ENCODE measurements around the gene PIGN. TPM values are rescaled to one million over a fixed set of nuclear protein-coding genes. Genes with fewer than 3 reads are reported as not detected.
"Not testable (repeated sequence)": the region's sequence is repeated elsewhere in the genome, so short reads cannot be mapped to it uniquely, and the experiment has no call there.

Gene PIGN
- total and polyA plus RNA-seq, 2 donors (not counting 3 experiments of a cell fraction or from before 2014, with no cell fraction given): 13.7 to 26.1 TPM

DNA sequence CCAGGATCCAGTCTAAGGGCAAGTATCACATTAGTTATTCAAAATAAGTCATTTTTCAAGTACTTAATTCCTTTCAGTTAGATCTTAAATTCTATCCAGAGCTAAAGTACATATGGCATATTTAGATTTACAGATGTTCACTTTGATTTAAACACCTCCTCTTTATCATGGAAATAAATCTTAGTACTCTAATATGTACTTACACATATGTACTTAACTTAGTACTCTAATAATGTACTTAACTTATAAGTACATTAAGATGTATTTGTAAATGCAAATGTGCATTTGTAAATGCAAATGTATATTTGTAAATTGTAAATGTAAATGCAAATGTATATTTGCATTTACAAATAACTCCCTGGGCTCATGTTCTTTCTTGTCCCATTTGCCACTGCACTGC is 14.6 kb downstream of the PIGN start:
- dilution Hi-C loops (cut with MboI; ENCODE audit: extremely low pct_ligation_motif_present, low sequenced_read_pairs) (loop anchor here (10.0 kb wide), 1 partner anchor 233 kb away; no protein-coding TSS in a partner anchor), intact Hi-C loops (cut with micrococcal nuclease) (no loop called here)
- no peak overlapping the region for H3K4me3 ChIP-seq (replicated peaks in 1 of 3; ENCODE audit: insufficient read depth in 1 of 3, low read depth in 1 of 3, low read length in 3 of 3)
- POLR2A ChIA-PET: no interaction called here
- DNase-seq (ENCODE audit: low read depth, low spot score) (no peak), FAIRE-seq (no peak)
- TF ChIP-seq GATA2 (IDR thresholded peaks at IDR 0.05; ENCODE audit: insufficient read depth, insufficient read length, low read depth, low read length): no peak
- no peaks in the 10 kb centered on the region for H3K79me2 ChIP-seq (ENCODE audit: control insufficient read depth, insufficient read depth, low read length)
- H3K4me2 ChIP-seq (ENCODE audit: insufficient read depth, low read length): no peak overlapping the region
- H4K20me1 ChIP-seq (replicated peaks; ENCODE audit: control insufficient read depth, extremely low read depth, insufficient read depth, low read length): no peaks in the 10 kb centered on the region
- no peaks in the 10 kb centered on the region for H3K27me3 ChIP-seq (ENCODE audit: control insufficient read depth in 2 of 2, insufficient read depth in 2 of 2, low read length in 2 of 2)
- CTCF ChIA-PET: no interaction called here
- no peak overlapping the region for H3K9ac ChIP-seq (replicated peaks; ENCODE audit: extremely low read depth, insufficient read depth, low read length)
- no peak overlapping the region for H3K27ac ChIP-seq (ENCODE audit: insufficient read depth, low read depth, low read length)
- BruUV-seq (replicated peaks): no TSS peak
- H2AFZ ChIP-seq (ENCODE audit: low read depth, low read length): no peak overlapping the region
- no peaks in the 10 kb centered on the region for H3K9me3 ChIP-seq (replicated peaks; ENCODE audit: control insufficient read depth, insufficient read depth, low read length)
- H3K9me1 ChIP-seq (replicated peaks; ENCODE audit: control insufficient read depth, extremely low read depth, insufficient read depth, low read length): no peaks in the 10 kb centered on the region
- H3K36me3 ChIP-seq (ENCODE audit: control insufficient read depth in 2 of 2, extremely low read depth in 1 of 2, insufficient read depth in 2 of 2, low read length in 2 of 2): no peaks in the 10 kb centered on the region
- H3K4me1 ChIP-seq (ENCODE audit: control insufficient read depth, extremely low read depth, insufficient read depth, low read length): peaks cover 3% of the 10 kb centered on the region

DNA sequence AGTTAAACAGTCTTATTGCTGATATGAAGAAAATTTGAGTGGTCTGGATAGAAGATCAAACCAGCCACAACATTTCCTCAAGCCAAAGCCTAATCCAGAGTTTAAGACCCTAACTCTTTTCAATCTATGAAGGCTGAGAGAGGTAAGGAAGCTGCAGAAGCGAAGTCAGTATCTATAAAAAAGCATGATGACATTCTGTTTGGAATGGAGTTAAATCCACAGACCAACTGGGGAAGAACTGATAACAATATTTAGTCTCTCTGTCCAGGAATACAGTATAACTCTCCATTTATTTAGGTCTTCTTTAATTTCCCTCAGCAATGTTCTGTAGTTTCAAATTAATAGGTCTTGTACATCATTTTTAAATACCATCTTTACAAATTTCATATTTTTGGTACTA is 16.0 kb downstream of the PIGN start:
- no TSS peak for BruUV-seq (replicated peaks)
- no peak overlapping the region for H3K27ac ChIP-seq (ENCODE audit: insufficient read depth, low read depth, low read length)
- DNase-seq (ENCODE audit: low read depth, low spot score) (no peak), FAIRE-seq (no peak)
- no peaks in the 10 kb centered on the region for H3K9me3 ChIP-seq (replicated peaks; ENCODE audit: control insufficient read depth, insufficient read depth, low read length)
- no peaks in the 10 kb centered on the region for H3K36me3 ChIP-seq (ENCODE audit: control insufficient read depth in 2 of 2, extremely low read depth in 1 of 2, insufficient read depth in 2 of 2, low read length in 2 of 2)
- no peak overlapping the region for H3K4me2 ChIP-seq (ENCODE audit: insufficient read depth, low read length)
- no peaks in the 10 kb centered on the region for H3K9me1 ChIP-seq (replicated peaks; ENCODE audit: control insufficient read depth, extremely low read depth, insufficient read depth, low read length)
- H3K4me3 ChIP-seq (replicated peaks in 1 of 3; ENCODE audit: insufficient read depth in 1 of 3, low read depth in 1 of 3, low read length in 3 of 3): no peak overlapping the region
- dilution Hi-C loops (cut with MboI; ENCODE audit: extremely low pct_ligation_motif_present, low sequenced_read_pairs): loop anchor here (10.0 kb wide), 1 partner anchor 234 kb away; no protein-coding TSS in a partner anchor
- TF ChIP-seq, protein P1, sequence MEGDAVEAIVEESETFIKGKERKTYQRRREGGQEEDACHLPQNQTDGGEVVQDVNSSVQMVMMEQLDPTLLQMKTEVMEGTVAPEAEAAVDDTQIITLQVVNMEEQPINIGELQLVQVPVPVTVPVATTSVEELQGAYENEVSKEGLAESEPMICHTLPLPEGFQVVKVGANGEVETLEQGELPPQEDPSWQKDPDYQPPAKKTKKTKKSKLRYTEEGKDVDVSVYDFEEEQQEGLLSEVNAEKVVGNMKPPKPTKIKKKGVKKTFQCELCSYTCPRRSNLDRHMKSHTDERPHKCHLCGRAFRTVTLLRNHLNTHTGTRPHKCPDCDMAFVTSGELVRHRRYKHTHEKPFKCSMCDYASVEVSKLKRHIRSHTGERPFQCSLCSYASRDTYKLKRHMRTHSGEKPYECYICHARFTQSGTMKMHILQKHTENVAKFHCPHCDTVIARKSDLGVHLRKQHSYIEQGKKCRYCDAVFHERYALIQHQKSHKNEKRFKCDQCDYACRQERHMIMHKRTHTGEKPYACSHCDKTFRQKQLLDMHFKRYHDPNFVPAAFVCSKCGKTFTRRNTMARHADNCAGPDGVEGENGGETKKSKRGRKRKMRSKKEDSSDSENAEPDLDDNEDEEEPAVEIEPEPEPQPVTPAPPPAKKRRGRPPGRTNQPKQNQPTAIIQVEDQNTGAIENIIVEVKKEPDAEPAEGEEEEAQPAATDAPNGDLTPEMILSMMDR (IDR thresholded peaks at IDR 0.05; ENCODE audit: extremely low read depth in 1 of 2, insufficient read depth in 1 of 2, low read depth in 1 of 2, low read length in 2 of 2): no peak
- no peak for TF ChIP-seq GATA2 (IDR thresholded peaks at IDR 0.05; ENCODE audit: insufficient read depth, insufficient read length, low read depth, low read length)
- TF ChIP-seq, protein P2, sequence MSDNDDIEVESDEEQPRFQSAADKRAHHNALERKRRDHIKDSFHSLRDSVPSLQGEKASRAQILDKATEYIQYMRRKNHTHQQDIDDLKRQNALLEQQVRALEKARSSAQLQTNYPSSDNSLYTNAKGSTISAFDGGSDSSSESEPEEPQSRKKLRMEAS (IDR thresholded peaks at IDR 0.05; ENCODE audit: insufficient read depth, insufficient read length): no peak
- TF ChIP-seq MYC (IDR thresholded peaks at IDR 0.05; ENCODE audit: low read depth, low read length): no peak
- no peak for TF ChIP-seq FOS (IDR thresholded peaks at IDR 0.05; ENCODE audit: borderline replicate concordance, insufficient read depth, low read length)
- no peak for TF ChIP-seq POLR2A (IDR thresholded peaks at IDR 0.05; ENCODE audit: low read depth, low read length)
- TF ChIP-seq POLR2AphosphoS5 (IDR thresholded peaks at IDR 0.05; ENCODE audit: insufficient read depth, low read depth, low read length): no peak
- TF ChIP-seq EZH2 (IDR thresholded peaks at IDR 0.05; ENCODE audit: borderline replicate concordance, low read depth, low read length, severe bottlenecking): no peak
- no peak for TF ChIP-seq JUN (IDR thresholded peaks at IDR 0.05; ENCODE audit: borderline replicate concordance, insufficient read depth, insufficient read length, low read depth)
- ChIA-PET CTCF (no interaction called here), POLR2A (no interaction called here)
- no peak overlapping the region for H2AFZ ChIP-seq (ENCODE audit: low read depth, low read length)
- intact Hi-C loops (cut with micrococcal nuclease): no loop called here
- no peak overlapping the region for H3K9ac ChIP-seq (replicated peaks; ENCODE audit: extremely low read depth, insufficient read depth, low read length)
- no peaks in the 10 kb centered on the region for H4K20me1 ChIP-seq (replicated peaks; ENCODE audit: control insufficient read depth, extremely low read depth, insufficient read depth, low read length)
- H3K79me2 ChIP-seq (ENCODE audit: control insufficient read depth, insufficient read depth, low read length): no peaks in the 10 kb centered on the region
- H3K27me3 ChIP-seq (ENCODE audit: control insufficient read depth in 2 of 2, insufficient read depth in 2 of 2, low read length in 2 of 2): no peaks in the 10 kb centered on the region
- H3K4me1 ChIP-seq (ENCODE audit: control insufficient read depth, extremely low read depth, insufficient read depth, low read length): no peaks in the 10 kb centered on the region

DNA sequence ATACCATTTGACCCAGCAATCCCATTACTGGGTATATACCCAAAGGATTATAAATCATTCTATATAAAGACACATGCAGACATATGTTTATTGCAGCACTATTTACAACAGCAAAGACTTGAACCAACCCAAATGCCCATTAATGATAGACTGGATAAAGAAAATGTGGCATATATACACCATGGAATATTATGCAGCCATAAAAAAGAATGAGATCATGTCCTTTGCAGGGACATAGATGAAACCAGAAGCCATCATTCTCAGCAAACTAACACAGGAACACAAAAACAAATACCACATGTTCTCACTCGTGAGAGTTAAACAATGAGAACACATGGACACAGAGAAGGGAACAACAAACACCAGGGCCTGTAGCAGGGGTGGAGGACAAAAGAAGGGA is 20.3 kb downstream of the PIGN start:
- H3K4me3 ChIP-seq (replicated peaks in 1 of 3; ENCODE audit: insufficient read depth in 1 of 3, low read depth in 1 of 3, low read length in 3 of 3); DNase-seq (ENCODE audit: low read depth, low spot score); FAIRE-seq; H3K4me2 ChIP-seq (ENCODE audit: insufficient read depth, low read length); H3K4me1 ChIP-seq (ENCODE audit: control insufficient read depth, extremely low read depth, insufficient read depth, low read length); H3K36me3 ChIP-seq (ENCODE audit: control insufficient read depth in 2 of 2, extremely low read depth in 1 of 2, insufficient read depth in 2 of 2, low read length in 2 of 2); POLR2A ChIA-PET; H2AFZ ChIP-seq (ENCODE audit: low read depth, low read length); H3K9me1 ChIP-seq (replicated peaks; ENCODE audit: control insufficient read depth, extremely low read depth, insufficient read depth, low read length); dilution Hi-C loops (cut with MboI; ENCODE audit: extremely low pct_ligation_motif_present, low sequenced_read_pairs); H3K27me3 ChIP-seq (ENCODE audit: control insufficient read depth in 2 of 2, insufficient read depth in 2 of 2, low read length in 2 of 2); intact Hi-C loops (cut with micrococcal nuclease); BruUV-seq (replicated peaks); H3K79me2 ChIP-seq (ENCODE audit: control insufficient read depth, insufficient read depth, low read length); H4K20me1 ChIP-seq (replicated peaks; ENCODE audit: control insufficient read depth, extremely low read depth, insufficient read depth, low read length); H3K9me3 ChIP-seq (replicated peaks; ENCODE audit: control insufficient read depth, insufficient read depth, low read length); H3K27ac ChIP-seq (ENCODE audit: insufficient read depth, low read depth, low read length); H3K9ac ChIP-seq (replicated peaks; ENCODE audit: extremely low read depth, insufficient read depth, low read length): not testable (repeated sequence)
- CTCF ChIA-PET: interaction anchor here (1.2 kb wide), 1 partner anchor 8 kb away, joined by 3 read pairs; no protein-coding TSS in a partner anchor

Data from endothelial cell of umbilical vein (primary cell).